Hematopoietic multipotent progenitor cell treated with erythropoietin and hydrocortisone succinate and interleukin-3 and kit ligand, for 17 days (in vitro differentiated cells): Measurements from ENCODE around the gene PTPN14.

ENCODE experiments used
- DNase-seq: peaks from one replicate; pipeline ENCODE4 v3.0.0-alpha.2; 2015; ENCODE audit warnings: low spot score

Gene PTPN14

DNA sequence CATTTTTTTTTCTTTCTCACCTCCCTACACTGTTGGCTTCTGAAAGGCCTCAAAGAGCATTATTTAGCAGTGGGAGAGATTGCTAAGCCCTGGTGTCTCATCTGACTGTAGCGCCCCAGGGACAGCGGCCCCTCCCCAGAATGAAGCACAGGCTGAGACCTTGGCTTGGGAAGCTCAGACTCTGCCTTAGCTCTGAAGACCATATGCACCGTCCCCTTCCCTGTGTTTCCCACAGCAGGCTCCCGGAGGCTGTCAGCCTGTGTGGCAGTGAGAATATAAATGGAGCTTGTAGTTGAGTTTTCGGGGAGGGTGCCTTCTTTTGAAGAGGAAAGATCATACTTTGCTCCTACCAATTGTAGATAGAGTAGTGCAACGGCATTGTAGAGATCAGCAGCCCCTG is 245.1 kb downstream of the PTPN14 start:
- DNase-seq: no peak

DNA sequence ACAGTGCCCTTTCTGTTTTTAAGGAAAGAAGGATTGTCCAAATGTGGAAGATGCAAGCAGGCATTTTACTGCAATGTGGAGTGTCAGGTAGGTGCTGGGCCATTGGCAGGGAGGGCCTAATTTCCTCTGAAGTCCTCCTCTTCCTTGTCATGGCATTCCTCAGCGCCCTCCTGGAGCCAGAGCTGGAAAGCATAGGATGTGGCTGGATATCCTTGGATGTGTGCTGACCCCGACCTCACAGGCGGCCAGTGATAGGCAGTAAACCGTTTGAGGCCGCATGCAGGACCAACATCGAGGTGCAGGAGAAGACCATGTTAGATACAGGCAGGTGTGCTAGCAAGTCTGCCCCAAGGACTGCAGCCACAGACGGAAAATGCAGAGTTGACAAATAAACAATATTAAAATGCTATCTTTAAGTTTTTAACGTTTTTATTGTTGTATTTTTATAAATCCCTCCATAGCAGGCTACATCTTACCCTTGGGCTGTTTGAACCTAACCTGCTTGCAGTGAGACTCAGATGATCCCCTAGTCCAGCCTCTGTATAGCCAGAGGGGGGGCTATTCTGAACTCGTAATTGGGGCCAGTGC is 246.1 kb downstream of the PTPN14 start:
- DNase-seq: no peak

DNA sequence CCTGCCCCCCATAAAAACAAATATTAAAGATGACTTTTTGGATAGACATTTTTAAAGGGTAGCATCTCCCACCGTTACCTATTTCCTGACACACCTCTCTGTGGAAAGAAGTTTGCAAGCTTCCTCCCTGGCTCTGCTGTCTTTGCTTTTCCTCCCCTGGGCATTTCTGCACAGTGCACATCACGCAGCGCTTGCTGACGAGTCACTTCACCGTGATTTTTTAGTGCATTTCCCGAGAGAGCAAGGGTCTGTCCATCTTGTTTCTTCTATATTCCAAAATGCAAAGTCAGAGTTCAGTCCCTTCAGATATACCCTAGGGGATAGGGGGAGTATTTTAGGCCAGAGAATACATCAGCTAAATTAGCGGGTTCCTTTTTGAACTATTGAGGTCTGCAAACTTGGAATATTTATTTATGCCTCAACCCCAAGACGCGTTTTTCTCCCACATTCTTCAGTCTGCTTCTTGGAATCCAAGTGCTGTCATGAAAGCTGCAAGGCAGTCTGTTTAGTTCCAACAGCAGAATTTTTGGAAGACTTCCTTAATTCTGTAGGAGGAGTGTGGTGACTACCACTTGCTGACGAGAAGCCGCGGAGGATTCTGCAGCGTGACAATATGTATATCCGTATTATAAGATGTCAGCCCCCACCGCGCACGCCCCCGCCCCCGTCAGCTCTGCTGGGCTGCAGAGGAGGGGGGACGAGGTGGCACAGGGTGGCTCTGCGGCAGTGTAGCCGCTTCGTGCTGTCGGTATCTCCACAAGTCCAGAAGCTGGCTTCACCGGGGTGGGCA is 248.1 kb downstream of the PTPN14 start:
- DNase-seq: no peak

DNA sequence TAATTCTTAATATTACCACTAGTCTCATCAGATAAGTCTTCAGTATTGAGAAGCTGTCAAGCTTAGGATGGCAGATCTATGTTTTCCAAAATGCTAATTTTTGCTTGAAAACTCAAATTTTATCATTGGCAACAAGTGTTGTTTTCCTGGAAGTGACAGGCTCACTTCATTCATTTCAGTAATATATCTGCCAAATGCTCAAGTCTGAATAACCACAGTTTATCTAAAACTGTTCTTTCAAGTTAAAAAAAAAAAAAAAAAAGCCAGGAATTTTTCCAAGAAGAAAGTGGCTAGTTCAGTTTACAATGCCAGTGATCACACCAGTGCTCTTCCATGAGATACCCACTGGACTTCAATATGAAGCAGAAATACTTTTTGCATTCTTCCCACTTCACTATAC is 249.9 kb downstream of the PTPN14 start:
- DNase-seq: no peak

DNA sequence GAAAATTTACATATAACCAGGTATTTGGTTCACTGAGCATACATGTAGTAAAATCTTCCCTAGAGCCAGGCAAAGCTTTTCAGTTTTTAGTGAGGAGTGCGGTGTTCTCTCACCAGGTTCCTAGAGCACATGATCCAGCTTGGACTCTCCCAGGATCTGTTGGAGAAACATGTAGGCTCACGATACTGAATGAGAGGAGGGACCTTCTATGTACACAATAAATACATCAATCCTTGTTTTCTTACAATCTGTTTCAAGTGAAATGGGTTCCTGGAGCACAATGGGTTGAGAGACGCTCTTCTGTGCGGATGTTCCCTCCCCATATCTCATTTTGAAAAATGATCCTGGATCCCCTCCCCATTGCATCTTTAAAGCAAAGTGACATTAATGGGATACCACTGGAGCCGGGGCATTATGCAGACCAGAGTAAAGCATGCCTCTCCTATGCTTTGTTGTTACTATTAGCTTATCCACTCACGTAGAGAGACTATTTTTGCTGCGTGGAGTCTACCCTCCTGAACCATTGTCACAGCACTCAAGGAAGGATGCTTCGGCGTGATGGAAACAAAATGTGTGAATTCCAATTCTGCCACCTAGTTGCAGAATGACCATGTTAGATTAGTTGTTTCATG is 251.1 kb downstream of the PTPN14 start:
- DNase-seq: no peak
